Right atrium auricular region (tissue), 2 donors: ENCODE data around the gene QPCT. TPM values are rescaled to one million over a fixed set of nuclear protein-coding genes. Genes with fewer than 3 reads are reported as not detected.

ENCODE experiments used
- DNase-seq: peaks from one replicate; pipeline ENCODE4 v3.0.0-alpha.2; 2019; ENCODE audit warnings: low spot score
- H3K27ac ChIP-seq, 2 donors: fragments of 200-600 bp; sonication (generic); 1 replicate in 1 of 2; 2 replicates in 1 of 2; pipeline ENCODE4 v1.5.1; 2016 to 2019
- H3K27me3 ChIP-seq, 2 donors: fragments of 200-600 bp; sonication (generic); one replicate each; pipeline versions ENCODE4 v1.5.1 to v1.6.0; 2017 to 2019
- H3K36me3 ChIP-seq: fragments of 200-600 bp; sonication (generic); one replicate; pipeline ENCODE4 v1.5.1; 2016
- H3K4me1 ChIP-seq, 2 donors: fragments of 200-600 bp; sonication (generic); one replicate each; pipeline versions ENCODE4 v1.5.1 to v1.6.0; 2017 to 2019
- H3K4me3 ChIP-seq, 2 donors: fragments of 200-600 bp; sonication (generic); 1 replicate in 1 of 2; 2 replicates in 1 of 2; pipeline ENCODE4 v1.5.1; 2017 to 2019; ENCODE audit warnings: mild to moderate bottlenecking in 1 of 2, moderate library complexity in 1 of 2
- H3K9me3 ChIP-seq, 2 donors: fragments of 200-600 bp; sonication (generic); one replicate each; pipeline ENCODE4 v1.5.1; 2019
- total RNA-seq, 2 donors: library from RNA; depleted of rRNA; stranded (reverse); fragments of >200 nt; gene quantifications; one replicate each; pipeline ENCODE4 v1.1.0, GENCODE V29; 2016
- TF ChIP-seq, protein P1 (sequence below), 2 donors: fragments of 200-600 bp; sonication (generic); IDR thresholded peaks; one replicate each; pipeline ENCODE4 v1.5.1; 2019; ENCODE audit warnings: antibody characterized with exemption in 2 of 2

The QPCT gene
- total RNA-seq, 2 donors from 2014 or later = 1.1 to 10.1 TPM

DNA sequence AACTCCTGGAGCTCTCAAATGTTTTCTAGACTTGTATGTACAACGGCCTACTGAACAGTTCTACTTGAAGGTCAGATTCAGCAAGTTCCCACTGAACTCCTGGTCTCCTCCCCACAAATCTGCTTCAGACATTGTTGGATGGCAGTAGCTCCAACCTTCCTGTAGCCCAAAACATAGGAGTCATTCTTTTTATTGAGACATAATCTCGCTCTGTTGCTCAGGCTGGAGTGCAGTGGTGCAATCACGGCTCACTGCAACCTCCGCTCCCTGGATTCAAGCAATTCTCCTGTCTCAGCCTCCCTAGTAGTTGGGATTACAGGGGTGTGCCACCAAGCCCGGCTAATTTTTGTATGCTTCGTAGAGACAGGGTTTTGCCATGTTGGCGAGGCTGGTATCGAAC, 47.3 kb downstream of the QPCT start:
- Histone ChIP-seq H3K4me3 (no peak overlapping the region), H3K9me3 (no peaks in the 10 kb centered on the region), H3K27ac (no peak overlapping the region), H3K4me1 (peaks cover 0 to 12% of the 10 kb centered on the region in 2 donors), H3K27me3 (no peaks in the 10 kb centered on the region), H3K36me3 (no peaks in the 10 kb centered on the region)
- TF ChIP-seq, protein P1, sequence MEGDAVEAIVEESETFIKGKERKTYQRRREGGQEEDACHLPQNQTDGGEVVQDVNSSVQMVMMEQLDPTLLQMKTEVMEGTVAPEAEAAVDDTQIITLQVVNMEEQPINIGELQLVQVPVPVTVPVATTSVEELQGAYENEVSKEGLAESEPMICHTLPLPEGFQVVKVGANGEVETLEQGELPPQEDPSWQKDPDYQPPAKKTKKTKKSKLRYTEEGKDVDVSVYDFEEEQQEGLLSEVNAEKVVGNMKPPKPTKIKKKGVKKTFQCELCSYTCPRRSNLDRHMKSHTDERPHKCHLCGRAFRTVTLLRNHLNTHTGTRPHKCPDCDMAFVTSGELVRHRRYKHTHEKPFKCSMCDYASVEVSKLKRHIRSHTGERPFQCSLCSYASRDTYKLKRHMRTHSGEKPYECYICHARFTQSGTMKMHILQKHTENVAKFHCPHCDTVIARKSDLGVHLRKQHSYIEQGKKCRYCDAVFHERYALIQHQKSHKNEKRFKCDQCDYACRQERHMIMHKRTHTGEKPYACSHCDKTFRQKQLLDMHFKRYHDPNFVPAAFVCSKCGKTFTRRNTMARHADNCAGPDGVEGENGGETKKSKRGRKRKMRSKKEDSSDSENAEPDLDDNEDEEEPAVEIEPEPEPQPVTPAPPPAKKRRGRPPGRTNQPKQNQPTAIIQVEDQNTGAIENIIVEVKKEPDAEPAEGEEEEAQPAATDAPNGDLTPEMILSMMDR (IDR thresholded peaks at IDR 0.05) = no peak
- DNase-seq = no peak

DNA sequence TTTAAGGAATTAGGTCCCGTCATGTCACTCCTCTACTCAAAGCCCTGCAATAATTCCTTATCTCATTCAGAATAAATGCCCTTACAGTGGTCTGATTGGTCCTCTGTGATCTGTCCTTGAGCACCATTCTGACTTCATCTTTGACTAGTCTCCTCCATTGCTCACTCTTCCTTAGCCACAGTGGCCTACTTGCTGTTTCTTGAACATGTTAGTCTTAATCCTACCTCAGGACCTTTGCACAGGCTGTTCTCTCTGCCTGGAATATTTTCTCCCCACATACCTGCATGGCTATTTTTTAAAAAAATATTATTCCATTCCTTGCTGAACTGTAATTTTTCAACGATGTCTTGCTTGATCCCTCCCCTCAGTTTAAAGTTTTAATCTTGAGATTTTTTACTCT, 48.0 kb downstream of the QPCT start:
- Histone ChIP-seq H3K9me3 (no peaks in the 10 kb centered on the region), H3K4me3 (no peak overlapping the region), H3K4me1 (peaks cover 0 to 12% of the 10 kb centered on the region in 2 donors), H3K27me3 (no peaks in the 10 kb centered on the region), H3K27ac (no peak overlapping the region), H3K36me3 (no peaks in the 10 kb centered on the region)
- no peak for DNase-seq
- TF ChIP-seq, protein P1 (IDR thresholded peaks at IDR 0.05) = no peak

DNA sequence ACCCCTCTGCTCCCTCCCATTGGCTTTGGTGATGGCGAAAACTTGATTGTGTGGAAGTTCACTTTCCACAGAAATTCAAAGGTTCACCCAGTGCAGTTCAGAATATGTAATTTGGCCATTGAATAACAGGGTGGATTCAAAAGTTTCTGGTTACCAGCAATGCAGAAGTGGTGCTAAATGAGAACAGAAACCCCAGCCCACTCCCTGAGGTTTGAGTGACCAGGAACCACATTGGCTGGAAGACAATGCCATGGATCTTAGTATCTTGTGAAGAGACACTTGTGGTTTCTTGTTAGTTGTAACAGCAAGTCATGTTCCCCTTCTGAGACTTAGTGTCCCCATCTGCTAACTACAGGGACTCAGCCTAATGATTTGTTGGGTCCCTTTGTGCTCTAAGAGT, 49.8 kb downstream of the QPCT start:
- H3K36me3 ChIP-seq = no peaks in the 10 kb centered on the region
- H3K27me3 ChIP-seq = no peaks in the 10 kb centered on the region
- TF ChIP-seq, protein P1 (IDR thresholded peaks at IDR 0.05) = no peak
- DNase-seq = no peak
- H3K4me3 ChIP-seq = no peak overlapping the region
- H3K9me3 ChIP-seq = no peaks in the 10 kb centered on the region
- peaks cover 0 to 12% of the 10 kb centered on the region in 2 donors for H3K4me1 ChIP-seq
- H3K27ac ChIP-seq = no peak overlapping the region

DNA sequence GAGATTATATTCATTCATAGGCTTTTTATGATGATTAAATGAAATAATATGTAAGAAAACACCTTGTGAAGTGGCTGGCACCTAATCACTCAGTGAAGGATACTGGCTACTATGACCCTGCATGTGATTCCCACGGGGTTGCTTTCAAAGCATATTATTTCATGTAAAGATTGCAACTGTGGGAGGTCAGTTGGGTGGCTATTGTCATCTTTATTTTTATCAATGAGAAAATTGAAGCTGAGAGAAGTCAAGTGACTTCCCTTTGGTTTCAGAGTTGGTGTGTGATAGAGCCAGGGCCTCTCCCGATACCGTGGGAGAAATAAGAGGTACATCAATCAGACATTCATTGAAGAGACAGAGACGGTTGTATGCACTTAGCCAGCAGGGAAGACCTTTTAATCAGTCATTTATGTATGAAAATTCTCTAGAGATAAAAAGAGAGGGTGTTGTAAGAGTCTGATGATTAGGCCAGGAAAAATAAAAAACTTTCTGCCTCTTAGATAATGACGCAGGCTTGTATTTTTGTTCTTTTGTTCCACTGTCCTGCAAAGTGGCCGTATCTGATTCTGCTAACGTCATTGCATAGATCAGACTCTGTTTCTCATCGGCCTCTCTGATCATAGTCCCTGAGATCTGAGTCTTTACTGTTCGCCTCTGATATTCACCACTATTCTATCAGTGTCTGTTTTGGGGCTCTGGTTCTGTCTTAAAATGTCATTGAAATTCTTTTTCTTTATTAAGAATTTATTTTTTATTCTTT, 50.5 kb downstream of the QPCT start:
- H3K9me3 ChIP-seq = no peaks in the 10 kb centered on the region
- no peak overlapping the region for H3K4me3 ChIP-seq
- TF ChIP-seq, protein P1 (IDR thresholded peaks at IDR 0.05) = no peak
- peaks cover 0 to 5% of the 10 kb centered on the region in 2 donors for H3K4me1 ChIP-seq
- no peak for DNase-seq
- H3K27me3 ChIP-seq = no peaks in the 10 kb centered on the region
- no peak overlapping the region for H3K27ac ChIP-seq
- no peaks in the 10 kb centered on the region for H3K36me3 ChIP-seq

DNA sequence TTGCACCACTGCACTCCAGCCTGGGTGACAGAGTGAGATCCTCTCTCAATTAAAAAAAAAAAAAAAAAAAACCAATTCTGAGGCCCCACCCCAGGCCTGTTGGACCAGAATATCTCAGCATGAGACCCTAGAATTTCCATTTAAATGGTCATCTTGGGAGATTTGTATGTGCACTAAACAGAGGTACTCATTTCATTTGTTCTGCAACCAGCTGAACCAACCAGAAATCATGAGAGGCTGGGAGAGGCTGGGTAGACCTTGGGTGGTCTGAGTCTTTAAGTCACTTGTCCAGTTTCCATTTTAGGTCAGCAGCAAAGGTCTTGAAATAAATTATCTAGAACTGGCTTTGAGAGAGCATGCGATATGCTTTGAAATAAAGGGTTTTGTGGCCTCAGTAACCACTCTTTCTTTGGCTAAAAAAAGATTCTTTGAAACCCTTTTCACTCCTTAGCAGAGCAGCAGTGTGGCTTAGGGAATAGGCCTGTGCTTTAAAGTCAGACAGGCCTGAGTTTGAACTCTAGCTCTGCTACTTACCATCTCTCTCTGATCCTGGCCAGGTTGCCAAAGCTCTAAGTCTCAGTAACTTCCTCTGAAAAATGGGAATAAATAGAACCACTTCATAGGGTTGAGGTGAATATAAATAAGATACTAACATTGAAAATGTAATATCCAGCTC, 52.6 kb downstream of the QPCT start:
- TF ChIP-seq, protein P1 (IDR thresholded peaks at IDR 0.05) = no peak
- Histone ChIP-seq H3K27me3 (no peaks in the 10 kb centered on the region), H3K4me1 (no peaks in the 10 kb centered on the region), H3K9me3 (no peaks in the 10 kb centered on the region), H3K27ac (no peak overlapping the region), H3K4me3 (no peak overlapping the region), H3K36me3 (no peaks in the 10 kb centered on the region)
- DNase-seq = no peak
